ENCODE data around the gene YY2. TPM values are rescaled to one million over a fixed set of nuclear protein-coding genes. Genes with fewer than 3 reads are reported as not detected.

The YY2 gene
- 1 to 10 TPM in 2 of 3 donors, under 1 TPM in 1; 0.92 to 1.9 (median 1.2) TPM for total RNA-seq
- 1.8 TPM for total RNA-seq (2013)

GRCh38 chrX:21855937-21856415, at the start of gene YY2:
TSS of gene YY2 (plus strand) at chrX:21855987. CDS start at chrX:21856485, 498 bp downstream.
- Mint-ChIP-seq H3K27me3 (ENCODE audit: low read depth in 2 of 2) (no peaks in the 10 kb centered on the region), H3K9me3 (no peaks in the 10 kb centered on the region)
- TF ChIP-seq CTCF (IDR thresholded peaks at IDR 0.05), result no peak

GRCh38 chrX:21806691-21807090, 49.1 kb upstream of the YY2 start:
- Histone ChIP-seq H3K4me1 (ENCODE audit: control insufficient read depth, insufficient read depth, low read length) (no peaks in the 10 kb centered on the region), H3K4me3 (ENCODE audit: low read length) (no peak overlapping the region), H3K9me3 (ENCODE audit: control insufficient read depth, insufficient read depth, low read length) (no peaks in the 10 kb centered on the region), H3K27me3 (ENCODE audit: control insufficient read depth, insufficient read depth, low read length) (no peaks in the 10 kb centered on the region), H3K36me3 (ENCODE audit: control insufficient read depth, insufficient read depth, low read length) (no peaks in the 10 kb centered on the region), H3K27ac (ENCODE audit: low read length) (no peak overlapping the region)
- no peak overlapping the region for H3K27ac Mint-ChIP-seq
- intact Hi-C loops (cut with micrococcal nuclease), result no loop called here
- H3K27me3 Mint-ChIP-seq (ENCODE audit: low read depth in 2 of 2), result peaks cover 4 to 16% of the 10 kb centered on the region in 2 donors
- H3K4me1 Mint-ChIP-seq, result no peaks in the 10 kb centered on the region
- no peaks in the 10 kb centered on the region for H3K36me3 Mint-ChIP-seq
- H3K9me3 Mint-ChIP-seq, result no peaks in the 10 kb centered on the region
- DNase-seq, result no peak
- no peak overlapping the region for H3K4me3 Mint-ChIP-seq
- ATAC-seq, result no peak
- no peak for TF ChIP-seq CTCF (IDR thresholded peaks at IDR 0.05)

More at GRCh38 chrX:21855937-21856415, at the start of gene YY2:
- Mint-ChIP-seq H3K36me3 (peaks cover 7% of the 10 kb centered on the region), H3K4me1 (no peaks in the 10 kb centered on the region), H3K27ac (no peak within 1 kb of the TSS), H3K4me3 (no peak within 1 kb of the TSS)
- ATAC-seq (no peak), DNase-seq (no peak)
- WGBS (ENCODE audit: insufficient coverage), result 98% methylated on average over 28 of the region's 29 CpGs
- Histone ChIP-seq H3K9me3 (ENCODE audit: control insufficient read depth, insufficient read depth, low read length) (no peaks in the 10 kb centered on the region), H3K27me3 (ENCODE audit: control insufficient read depth, insufficient read depth, low read length) (no peaks in the 10 kb centered on the region), H3K4me1 (ENCODE audit: control insufficient read depth, insufficient read depth, low read length) (no peaks in the 10 kb centered on the region), H3K4me3 (ENCODE audit: low read length) (no peak within 1 kb of the TSS), H3K36me3 (ENCODE audit: control insufficient read depth, insufficient read depth, low read length) (peaks cover 8% of the 10 kb centered on the region), H3K27ac (ENCODE audit: low read length) (no peak within 1 kb of the TSS)
- intact Hi-C loops (cut with micrococcal nuclease), result no loop called here

- H3K4me1 ChIP-seq (ENCODE audit: control insufficient read depth, insufficient read depth, low read length), result no peaks in the 10 kb centered on the region
- peaks cover 7 to 16% of the 10 kb centered on the region in 2 donors for H3K27me3 Mint-ChIP-seq (ENCODE audit: low read depth in 2 of 2)
- H3K36me3 ChIP-seq (ENCODE audit: control insufficient read depth, insufficient read depth, low read length), result no peaks in the 10 kb centered on the region
- no peak overlapping the region for H3K4me3 Mint-ChIP-seq
- H3K4me1 Mint-ChIP-seq, result no peaks in the 10 kb centered on the region
- WGBS (ENCODE audit: insufficient coverage), result 86% methylated on average over 1 of the region's 1 CpG
- TF ChIP-seq CTCF (IDR thresholded peaks at IDR 0.05), result no peak
- no peaks in the 10 kb centered on the region for H3K9me3 ChIP-seq (ENCODE audit: control insufficient read depth, insufficient read depth, low read length)
- no peaks in the 10 kb centered on the region for H3K27me3 ChIP-seq (ENCODE audit: control insufficient read depth, insufficient read depth, low read length)
- H3K4me3 ChIP-seq (ENCODE audit: low read length), result no peak overlapping the region
- intact Hi-C loops (cut with micrococcal nuclease), result no loop called here
- no peaks in the 10 kb centered on the region for H3K36me3 Mint-ChIP-seq
- no peaks in the 10 kb centered on the region for H3K9me3 Mint-ChIP-seq
- DNase-seq (no peak), ATAC-seq (no peak)
- no peak overlapping the region for H3K27ac Mint-ChIP-seq
- no peak overlapping the region for H3K27ac ChIP-seq (ENCODE audit: low read length)
Measured at GRCh38 chrX:21811832-21812231, 44.0 kb upstream of the YY2 start.

GRCh38 chrX:21812628-21813027, 43.2 kb upstream of the YY2 start:
- H3K36me3 ChIP-seq (ENCODE audit: control insufficient read depth, insufficient read depth, low read length), result no peaks in the 10 kb centered on the region
- no peaks in the 10 kb centered on the region for H3K9me3 ChIP-seq (ENCODE audit: control insufficient read depth, insufficient read depth, low read length)
- no peak for TF ChIP-seq CTCF (IDR thresholded peaks at IDR 0.05)
- H3K27ac ChIP-seq (ENCODE audit: low read length), result no peak overlapping the region
- 82% methylated on average over 2 of the region's 2 CpGs for WGBS (ENCODE audit: insufficient coverage)
- H3K36me3 Mint-ChIP-seq, result no peaks in the 10 kb centered on the region
- no peaks in the 10 kb centered on the region for H3K27me3 ChIP-seq (ENCODE audit: control insufficient read depth, insufficient read depth, low read length)
- DNase-seq (no peak), ATAC-seq (no peak)
- no peaks in the 10 kb centered on the region for H3K4me1 Mint-ChIP-seq
- H3K4me3 ChIP-seq (ENCODE audit: low read length), result no peak overlapping the region
- H3K4me1 ChIP-seq (ENCODE audit: control insufficient read depth, insufficient read depth, low read length), result no peaks in the 10 kb centered on the region
- intact Hi-C loops (cut with micrococcal nuclease), result no loop called here
- H3K9me3 Mint-ChIP-seq, result no peaks in the 10 kb centered on the region
- H3K27me3 Mint-ChIP-seq (ENCODE audit: low read depth in 2 of 2), result peaks cover 11% of the 10 kb centered on the region in 2 donors
- no peak overlapping the region for H3K27ac Mint-ChIP-seq
- no peak overlapping the region for H3K4me3 Mint-ChIP-seq

All from natural killer cell (primary cell).